ENCODE data around the gene TMEM132C.
"Not testable (repeated sequence)": the region's sequence is repeated elsewhere in the genome, so short reads cannot be mapped to it uniquely, and the experiment has no call there.

The TMEM132C gene

DNA sequence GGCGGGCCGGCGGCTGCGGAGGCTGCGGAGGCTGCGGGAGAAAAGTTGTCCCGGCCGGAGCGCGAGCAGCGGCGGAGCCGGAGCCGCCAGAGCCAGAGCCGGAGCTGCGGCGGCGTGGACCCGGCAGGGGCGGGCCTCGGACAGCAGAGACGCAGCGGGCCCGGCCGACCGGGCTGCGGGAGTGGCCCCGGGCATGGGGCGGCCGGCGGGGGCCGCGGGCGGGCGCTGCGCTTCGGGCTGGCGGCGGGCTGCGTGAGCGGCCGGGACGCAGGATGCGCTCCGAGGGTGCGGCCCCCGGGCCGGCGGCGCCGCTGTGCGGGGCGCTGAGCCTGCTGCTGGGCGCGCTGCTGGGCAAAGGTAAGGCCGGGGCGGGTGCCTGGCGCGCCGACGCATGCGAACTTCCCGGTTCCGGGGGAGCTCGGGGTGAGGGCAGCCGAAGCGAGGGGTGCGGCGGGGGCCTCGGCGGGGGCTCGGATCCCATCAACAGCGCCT, at the start of gene TMEM132C:
TMEM132C (plus strand) TSS at position 40 of the 492 bp plus-strand sequence; CDS start at position 273, 233 bp downstream.
- DNase-seq: no peak

DNA sequence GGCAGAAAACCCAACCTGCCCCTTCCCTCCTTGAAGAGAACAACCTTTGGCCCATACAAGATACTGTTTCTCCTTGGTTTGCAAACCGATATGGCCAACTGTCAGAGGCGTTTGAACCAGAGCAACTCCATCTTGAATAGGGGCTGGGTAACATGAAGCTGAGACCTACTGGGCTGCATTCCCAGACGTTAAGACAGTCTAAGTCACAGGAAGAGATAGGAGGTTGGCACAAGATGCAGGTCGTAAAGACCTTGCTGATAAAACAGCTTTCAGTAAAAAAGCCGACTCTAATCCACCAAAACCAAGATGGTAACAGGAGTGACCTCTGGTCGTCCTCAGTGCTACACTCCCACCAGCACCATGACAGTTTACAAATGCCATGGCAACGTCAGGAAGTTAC, 42.7 kb upstream of the TMEM132C start:
- no peak for DNase-seq

DNA sequence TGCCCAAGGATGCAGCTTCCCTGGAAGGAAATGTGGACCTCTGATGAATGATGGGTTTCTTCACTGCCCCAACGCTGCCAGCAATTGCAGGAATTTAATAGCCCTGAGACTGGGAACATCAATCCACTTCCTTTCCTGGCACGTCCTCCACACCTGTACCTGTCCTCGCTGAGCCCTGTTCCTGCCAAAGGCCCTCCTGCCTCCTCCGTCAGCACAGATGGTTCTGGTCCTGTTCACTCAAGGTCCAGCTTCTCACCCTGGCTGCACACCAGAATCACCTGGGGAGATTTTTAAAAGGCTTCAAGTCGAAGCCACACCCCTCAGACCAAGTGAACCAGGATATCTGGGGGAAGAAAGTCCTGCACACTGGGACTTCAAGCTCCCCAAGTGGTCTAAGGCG, 38.4 kb upstream of the TMEM132C start:
- DNase-seq: no peak

DNA sequence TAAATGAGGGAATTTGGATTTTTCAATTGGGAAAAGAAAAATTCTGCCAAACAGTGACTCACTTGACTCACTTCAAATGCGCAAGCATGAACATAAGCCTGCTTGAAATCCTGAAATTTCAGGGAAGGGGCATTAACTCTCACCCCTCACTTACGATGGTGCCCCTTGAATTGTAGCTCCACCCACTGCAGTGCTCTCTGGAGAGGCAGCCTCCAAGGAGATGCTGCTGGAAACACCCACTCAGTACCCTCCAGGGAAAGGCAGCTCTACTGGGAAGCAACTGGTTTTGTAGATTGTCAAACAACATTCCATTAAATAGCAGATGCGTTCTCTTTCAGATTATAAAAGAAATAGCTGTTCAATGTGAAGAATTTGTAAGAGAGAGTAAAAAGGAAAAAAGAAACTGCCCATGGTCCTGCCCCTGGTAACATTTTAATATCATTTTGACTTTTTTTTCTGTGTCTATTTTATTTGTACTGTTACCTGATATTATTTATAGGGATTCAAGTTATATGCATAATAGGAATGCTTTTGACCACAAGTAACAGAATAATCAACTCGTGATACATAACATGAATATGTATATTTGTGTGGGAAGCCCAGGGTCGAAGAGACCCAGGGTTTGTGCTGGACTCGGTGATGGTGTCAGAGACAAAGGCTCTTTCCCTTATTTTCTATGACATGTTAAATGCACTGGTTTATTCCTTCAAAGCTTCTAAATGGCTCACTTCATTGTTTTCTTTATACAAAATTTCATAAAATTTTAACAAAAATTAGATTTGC, 31.1 kb upstream of the TMEM132C start:
- no peak for DNase-seq

DNA sequence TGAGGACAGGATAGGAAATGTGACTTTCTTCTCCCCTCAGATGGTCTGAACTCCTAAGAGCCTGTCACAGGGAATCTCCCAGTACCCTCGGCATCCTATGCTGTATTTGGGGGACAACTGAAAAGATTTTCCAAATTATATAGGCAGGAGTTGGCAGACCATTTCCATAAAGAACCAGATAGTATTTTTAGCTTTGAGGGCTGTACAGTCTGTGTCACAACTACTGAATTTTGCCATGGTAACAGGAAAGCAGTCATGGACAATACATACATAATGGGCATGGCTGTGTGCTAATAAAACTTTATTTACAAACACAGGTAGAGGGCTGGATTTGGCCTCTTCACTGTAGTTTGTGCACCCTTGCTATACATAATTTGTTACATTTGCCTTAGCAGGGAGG, 30.4 kb upstream of the TMEM132C start:
- DNase-seq: no peak

DNA sequence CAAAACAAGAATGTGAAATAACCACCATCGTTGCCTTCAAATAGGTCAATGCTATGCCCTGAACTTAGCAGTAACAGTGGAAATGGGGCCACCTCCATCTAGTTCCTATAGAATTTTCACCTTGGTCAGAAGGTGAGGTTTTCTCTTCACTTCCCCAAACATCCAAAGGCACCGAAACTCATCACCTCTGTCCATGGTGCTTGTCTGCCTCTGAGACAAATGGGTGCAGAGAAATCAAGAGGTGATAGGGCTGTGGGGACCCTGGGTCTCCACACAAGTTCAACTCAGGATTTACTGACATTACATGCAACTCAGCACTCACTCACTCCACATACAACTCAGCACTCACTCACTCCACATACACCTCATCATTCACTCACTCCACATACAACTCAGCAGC, 26.2 kb upstream of the TMEM132C start:
- no peak for DNase-seq

DNA sequence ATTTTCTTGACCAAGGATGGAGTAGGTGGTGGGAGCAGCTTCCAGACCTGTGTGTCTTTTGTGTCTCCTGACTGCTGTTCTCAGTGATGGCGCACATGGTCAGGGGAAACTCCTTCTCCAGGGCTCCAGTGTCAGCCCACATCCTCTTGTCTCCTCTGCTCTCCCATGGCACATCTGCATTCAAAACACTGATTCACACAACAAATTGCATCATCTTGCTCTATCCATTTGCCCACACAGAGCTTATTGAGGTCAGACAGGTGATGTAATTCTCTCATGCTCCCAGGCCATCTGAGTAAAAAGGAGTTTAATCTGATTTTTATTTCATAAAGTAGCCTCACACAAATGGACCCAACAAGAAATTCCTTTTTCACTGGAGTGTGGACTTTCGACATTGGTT, 21.8 kb upstream of the TMEM132C start:
- DNase-seq: no peak

DNA sequence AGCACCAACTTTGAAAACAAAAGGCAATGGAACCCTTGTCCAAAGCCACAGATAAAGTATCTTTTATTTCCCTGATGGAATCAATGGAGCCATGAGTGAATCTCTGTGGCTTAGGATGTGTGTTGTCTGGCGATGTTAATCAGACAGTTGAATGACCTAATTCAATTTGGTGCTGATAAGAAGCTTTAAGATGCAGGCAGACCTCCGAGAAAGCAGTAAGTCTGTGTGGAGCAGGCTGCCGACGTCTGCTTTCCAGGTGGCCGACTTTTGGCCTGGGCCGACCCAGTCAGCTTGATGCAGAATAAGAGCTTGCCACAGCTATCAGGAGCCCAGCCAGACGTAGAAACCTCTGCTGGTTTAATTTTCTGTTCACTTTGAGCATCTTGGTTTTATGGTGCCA, 21.1 kb upstream of the TMEM132C start:
- no peak for DNase-seq

DNA sequence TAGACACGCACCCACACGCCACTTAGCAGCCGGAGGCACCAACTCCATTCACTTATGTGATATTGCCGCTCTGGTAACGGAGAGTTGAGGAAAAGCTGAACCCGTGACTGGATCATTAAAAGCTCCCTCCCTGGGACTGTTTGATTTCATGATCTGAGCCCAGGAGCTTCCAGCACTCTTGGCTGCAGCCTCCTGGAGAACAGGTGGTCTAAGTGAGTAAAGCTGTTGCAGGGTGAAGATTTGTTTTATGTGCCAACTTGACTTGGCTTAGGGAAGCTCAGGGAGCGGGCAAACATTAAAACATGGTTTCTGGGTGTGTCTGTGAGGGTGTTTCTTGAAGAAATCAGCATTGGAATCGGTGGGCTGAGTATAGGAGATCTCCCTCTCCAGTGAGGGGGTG, 16.9 kb upstream of the TMEM132C start:
- no peak for DNase-seq

DNA sequence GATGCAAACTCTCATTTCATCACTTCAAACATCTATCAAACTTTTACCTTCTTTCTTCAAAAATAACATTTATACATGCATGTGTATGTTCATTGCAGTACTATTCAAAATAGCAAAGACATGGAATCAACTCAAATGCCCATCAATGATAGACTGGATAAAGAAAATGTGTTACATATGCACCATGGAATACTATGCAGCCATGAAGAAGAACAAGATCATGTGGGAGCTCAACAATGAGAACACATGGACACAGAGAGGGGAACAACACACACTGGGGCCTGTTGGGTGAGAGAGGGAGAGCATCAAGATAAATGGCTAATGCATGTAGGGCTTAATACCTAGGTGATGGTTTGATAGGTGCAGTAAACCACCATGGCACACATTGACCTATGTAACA, 13.1 kb upstream of the TMEM132C start:
- not testable (repeated sequence) for DNase-seq

DNA sequence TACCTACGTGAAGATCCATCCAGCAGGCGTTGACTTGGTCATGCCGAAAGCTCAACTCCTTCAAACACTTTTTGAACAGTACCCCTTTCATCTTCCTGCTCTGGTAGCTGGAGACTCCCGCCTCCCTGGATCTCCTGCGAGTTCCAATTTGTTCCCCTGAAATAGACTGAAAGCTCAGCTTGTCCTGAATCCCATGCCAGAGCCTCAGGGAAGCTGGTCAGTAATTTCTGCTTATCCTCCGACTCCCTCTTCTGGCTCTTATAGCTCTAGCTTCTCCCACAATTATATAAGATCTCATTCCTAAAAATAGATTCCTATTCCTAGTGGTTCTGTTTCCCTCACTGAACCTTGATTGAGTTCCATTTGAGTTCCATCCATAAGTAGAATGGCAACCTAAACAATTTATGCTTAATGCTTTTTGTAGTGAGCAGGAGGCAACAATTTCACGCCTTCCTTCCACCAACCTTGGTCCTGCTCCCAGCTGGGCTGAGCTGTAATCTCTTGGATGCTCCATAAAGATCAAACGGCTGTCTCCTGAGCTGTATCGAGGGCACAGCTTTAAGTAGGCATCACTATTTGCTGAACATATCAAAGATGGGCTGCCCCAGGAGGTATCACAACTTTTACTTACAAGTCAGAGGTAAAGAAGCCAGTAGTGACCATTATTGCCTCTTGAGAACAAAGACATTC, 8.0 kb upstream of the TMEM132C start:
- DNase-seq: no peak

DNA sequence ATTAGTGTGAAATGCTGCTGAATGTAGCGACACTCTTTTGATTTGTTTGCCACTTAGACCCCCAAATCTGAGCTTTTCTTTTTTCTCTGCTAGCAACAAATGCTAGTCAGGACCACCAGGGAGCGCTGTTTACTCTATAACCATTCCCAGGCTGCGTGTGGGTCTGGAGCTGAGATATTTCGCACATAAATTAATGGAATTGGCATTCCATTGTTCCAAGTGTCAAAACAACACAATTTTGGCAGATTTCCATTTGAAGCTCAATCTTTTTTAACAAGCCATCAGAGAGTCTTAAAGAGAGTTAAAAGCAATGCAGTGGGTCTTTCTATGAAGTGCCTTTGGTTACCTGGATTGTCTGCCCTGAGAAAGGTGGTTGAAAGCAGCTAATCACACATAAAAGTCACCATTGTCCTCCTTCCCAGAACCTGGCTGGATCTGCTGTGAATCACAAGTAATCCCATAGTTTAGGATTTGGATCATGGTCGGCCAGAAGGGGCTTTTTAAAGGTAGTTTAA, 7.4 kb upstream of the TMEM132C start:
- DNase-seq: no peak

DNA sequence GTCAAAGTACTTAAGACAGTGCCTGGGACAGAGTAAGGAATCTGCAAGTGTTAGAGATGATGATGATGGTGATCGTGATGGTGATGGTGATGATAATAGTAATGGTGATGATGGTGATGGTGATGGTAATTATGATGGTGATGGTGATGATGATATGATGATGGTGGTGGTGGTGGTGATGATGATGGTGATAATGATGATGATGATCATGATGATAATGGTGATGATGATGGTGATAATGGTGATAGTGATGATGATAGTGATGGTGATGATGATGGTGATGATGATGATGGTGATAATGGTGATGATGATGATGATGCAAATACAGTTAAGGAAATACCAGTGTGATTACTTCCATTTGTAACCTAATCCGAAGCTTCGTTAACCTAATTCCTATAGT, 5.2 kb upstream of the TMEM132C start:
- DNase-seq: no peak

DNA sequence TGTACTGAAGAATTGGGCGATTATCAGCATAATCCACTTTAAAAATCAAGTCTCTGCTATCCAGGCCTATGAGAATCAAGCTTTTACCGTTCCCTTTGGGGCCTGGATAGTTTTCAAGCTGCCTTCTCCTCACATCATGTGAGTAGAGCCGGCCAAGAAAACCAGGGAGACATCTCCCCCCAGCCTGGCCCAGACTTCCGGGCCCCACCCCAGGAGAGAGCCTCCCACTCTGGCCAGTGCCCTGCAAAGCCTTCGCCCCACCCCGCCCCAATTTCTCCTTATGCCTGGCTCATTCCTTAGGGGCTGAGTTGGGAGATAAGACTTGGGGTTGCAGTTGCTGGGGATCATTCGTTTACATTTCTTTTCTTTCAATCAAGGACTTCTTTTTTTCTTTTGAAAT, 1.4 kb upstream of the TMEM132C start:
- DNase-seq: no peak

DNA sequence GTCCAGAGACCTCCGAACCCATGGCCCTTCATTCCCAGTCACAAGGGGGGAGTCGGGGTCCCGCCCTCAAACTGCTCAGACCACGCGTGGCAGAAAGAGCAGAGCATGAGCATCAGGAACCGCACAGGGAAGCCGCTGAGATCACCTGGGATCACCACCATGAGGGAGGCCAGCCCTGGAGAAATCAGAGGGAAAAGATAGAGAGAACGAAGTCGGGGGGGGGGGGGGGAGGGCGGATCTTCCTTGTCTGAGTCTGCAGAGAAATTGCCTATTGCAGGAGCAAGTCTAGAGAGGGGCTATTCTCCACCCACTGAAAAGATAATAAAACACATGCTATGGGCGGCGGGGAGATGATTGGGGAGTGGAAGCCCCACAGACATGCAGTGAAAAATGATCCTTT, 884 bp upstream of the TMEM132C start:
- DNase-seq: no peak

DNA sequence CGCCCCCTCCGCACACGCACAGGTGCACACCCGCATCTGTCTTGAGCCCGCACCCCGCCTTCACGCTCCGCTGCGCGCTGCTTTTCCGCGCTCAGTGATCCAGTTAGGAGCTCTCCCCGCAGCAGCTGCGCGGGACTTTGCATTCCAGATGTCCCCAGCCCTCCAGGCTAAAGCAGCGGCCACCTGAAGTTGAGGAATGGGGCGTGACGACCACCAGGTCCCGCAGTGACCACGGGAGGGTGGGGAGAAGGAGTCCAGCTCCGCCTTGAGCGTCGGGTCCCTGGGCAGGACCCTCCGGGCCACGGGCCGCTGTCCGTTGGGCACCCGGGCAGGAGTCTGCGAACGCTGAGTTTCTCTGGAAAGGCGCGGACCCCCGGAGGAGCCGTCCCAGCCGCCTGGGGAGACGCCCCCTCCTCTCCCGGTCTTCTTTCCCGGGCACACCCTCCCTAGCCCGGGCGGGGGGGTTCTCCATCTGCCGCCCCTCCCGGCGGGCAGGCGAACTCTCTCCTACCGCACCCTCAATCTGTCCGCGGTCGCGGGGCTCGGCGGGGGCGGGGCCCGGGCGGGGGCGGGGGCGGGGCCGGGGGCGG, 334 bp upstream of the TMEM132C start:
- no peak for DNase-seq

DNA sequence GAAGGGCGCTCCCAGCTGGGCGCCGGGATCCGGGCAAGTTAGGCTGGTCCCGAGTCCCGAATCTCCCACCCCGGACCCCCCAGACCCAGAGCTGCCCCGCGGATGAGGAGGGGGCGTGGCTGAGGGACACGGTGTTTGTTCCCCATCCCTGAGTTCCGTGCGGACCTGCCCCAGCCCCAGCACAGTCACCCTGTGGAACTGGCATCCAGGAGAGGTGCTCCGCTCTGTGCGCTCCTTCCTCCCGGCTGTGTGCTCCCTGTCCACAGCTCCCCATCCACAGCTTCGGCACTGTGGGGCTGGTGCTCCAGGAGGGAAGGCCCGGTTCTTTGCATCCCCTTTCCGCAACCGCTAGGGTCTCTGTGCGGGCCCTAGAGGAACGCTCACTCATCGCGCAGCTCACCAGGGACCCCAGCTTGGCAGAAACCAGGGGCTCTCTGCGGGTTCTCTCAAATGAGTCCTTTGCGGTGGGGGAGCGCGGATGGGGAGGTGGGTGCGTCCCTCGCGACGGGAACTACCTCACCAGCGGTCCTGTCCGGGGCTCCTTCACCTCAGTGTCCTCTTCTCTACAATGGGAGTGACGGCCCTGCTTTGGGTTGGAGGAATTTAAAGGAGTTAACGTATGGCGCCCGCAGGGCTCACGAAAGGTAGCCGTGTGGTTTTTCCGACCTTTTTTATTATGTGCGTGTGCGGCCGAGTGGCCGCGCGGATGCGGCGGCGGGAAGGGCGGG, 845 bp downstream of the TMEM132C start:
- DNase-seq: no peak

DNA sequence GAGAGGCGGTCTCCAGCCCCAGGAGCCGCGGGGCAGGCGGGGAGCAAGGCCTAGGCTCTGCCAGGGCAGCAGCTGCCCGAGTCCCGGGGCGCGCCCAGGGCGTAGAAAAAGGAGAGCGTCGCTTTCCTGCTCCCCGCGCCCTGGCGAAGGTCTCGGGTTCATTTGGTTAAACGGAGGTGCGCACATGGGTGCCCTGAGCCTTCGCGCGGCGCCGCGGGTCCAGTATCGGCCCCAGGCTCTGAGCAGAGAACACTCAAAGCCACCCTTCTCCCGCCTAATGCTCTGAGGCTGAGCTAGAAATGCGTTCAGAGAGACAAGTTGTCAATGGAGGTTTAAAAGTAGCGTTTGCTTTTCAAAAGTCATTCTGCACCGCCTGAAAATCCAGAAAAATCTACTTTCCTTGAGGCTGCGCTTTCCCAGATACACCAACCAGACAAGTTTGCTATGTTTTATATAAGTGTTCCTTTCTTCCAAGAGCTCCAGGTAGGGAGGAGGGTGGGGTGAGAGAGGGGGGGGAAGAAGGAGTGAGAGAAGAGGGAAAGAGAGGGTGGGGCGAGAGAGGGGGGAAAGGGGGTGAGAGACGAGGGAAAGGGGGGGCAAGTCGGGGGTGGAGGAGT, 1.5 kb downstream of the TMEM132C start:
- DNase-seq: no peak

DNA sequence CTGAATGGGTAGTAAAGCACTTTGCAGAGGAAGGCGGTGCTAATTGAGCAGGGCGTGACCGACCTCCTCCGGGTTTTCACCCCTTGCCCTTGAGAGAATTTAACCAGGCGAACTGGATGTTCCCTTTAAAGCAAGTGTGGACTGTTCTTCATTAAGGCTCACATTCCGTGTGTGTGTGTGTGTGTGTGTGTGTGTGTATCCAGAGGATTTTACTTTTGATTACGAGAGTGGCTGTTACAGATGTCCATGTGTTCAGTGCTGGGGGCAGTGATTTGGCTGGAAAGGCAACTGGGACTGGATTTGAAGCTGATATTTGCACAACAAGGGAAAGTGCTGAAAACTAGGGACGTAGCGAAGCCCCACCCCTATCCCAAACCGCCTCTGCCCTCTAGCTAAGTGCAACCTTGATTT, 2.2 kb downstream of the TMEM132C start:
- no peak for DNase-seq

DNA sequence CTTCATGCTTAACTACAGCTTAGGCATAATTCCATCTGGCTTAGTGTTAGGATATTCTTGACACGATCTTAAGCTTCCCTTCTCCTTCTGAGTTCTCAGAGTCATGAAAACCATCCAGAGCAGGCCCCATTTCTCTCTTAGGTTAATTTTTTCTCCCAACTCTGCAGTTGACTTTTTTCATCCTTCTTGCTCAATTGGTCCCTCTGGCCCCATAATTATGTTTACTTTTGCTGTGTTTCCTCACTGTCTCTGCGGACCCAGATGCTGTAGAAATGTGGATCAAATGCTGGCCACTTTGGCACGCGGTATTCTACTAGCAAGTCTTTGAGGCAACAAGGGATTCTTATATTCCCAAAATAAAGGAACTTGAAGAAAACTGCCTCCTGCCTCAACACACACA, 9.5 kb downstream of the TMEM132C start:
- no peak for DNase-seq

DNA sequence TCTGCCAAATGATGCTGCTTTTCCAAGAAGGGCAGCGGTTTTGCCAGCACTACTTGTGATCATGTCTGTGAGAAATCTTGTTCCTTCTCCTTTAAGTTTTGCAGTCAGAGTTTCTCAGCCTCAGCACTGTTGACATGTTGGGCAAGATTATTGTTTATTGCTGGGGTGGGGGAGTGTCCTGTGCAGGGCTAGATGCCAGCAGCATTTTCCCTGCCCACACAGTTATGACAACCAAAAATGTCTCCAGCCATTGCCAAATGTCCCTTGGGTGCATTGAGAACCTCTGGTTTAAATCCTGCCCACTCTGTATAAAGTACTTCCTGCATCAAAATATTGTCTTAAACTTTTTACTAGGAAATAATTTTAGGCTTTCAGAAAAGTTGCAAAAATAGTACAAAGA, 20.0 kb downstream of the TMEM132C start:
- no peak for DNase-seq

DNA sequence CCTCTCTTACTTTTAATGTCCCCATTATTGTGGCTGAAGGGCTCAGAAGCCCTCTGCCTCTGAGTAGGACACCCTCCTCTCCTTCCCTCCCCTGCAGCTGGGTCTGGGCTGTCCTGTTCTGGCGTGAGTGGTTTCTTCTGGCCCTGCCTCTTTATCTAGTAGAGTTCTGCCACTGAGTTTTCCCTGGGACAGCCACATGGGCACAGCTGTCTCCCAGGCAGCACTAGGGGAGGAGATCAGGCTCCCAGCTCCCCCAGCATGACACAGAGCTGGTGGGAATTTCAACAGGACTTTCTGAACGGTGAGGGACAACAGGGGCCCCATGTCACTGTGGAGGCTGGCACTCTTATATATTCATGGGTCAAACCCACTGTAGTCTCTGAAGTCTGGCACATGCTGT, 21.4 kb downstream of the TMEM132C start:
- no peak for DNase-seq

DNA sequence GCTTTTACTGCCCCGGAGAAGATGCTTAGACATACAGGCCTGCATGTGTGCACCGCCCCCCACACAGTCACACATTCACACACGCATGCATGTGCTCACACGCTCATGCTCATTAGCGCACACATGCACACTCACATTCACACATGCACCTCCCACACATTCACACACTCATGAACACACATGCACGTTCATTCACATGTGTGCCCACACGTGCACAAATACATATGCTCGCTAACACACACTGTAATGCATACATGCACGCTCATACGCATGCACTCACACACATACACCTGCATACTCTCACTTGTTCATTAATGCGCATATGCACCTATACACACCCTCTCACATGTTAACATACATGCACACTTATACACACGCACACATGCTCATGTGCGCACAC, 21.9 kb downstream of the TMEM132C start:
- no peak for DNase-seq
